ENCODE results near the gene APOC3.

APOC3 gene

GRCh38 chr11:116804001-116804400 lies 25.7 kb upstream of the APOC3 start:
- DNase-seq (ENCODE audit: low spot score): no peak

- DNase-seq (ENCODE audit: low spot score): no peak
These were observed 22.0 kb upstream of the APOC3 start for GRCh38 chr11:116807601-116808261.

DNA sequence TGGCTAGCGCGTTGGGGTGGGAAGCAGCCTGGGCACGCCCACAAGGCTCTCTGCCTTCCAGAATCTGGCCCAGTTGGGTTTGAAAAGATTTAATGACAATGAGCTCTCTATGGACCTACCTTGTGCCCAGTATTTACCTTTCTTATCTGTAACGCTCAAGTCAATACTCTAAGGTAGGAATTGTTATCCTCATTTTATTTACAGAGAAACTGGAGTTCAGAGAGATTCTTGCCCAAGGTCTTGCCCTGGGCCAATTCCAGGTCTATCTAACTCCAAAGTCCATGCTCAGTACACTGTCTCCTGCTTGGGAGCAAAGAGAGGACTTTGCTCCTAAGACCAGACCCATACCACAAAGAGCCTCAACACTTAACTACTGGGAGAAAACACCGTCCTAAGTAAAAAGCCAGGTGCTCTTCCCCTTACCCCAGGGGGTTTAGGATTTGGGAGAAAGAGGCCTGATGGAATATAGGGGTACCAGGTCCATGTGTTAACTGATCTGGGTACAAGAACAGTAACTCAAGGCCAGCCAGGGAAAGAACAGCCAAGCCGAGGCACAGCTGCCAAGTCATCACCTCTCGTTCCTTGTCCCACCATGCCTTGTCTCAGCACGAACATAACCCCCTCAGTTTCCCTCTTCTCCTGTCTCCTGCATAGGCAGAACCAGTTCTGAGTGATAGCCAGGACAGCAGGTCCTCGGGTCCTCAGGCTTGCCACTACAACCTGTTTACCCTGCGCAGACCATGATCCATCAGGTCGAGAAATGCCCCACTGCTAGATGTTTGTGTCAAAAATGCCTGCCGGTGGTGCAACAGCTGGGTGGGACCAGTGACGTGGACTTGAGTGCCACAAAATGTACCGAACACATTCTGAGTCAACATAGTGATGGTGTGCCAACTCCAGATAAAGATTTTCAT lies 21.2 kb upstream of the APOC3 start:
- DNase-seq (ENCODE audit: low spot score): no peak

DNA sequence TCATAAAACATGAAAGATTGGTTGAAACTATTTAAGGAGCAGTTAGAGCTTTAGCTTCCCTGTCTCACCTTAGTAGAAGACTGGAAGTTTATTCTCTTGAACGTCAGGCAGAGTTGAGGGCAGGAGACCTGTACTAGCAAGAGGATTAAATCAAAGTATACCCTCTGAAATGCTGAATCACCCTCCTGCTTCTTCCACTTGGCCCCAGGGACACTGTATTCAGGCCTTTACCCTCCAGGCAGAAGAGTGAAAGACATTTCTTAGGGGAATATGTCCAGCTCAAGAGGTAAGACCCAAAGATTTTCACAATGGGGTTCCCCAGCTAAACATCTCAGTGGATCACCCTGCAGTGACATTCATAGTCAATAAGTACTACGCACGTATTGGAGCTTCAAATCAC lies 18.5 kb upstream of the APOC3 start:
- no peak for DNase-seq (ENCODE audit: low spot score)

DNA sequence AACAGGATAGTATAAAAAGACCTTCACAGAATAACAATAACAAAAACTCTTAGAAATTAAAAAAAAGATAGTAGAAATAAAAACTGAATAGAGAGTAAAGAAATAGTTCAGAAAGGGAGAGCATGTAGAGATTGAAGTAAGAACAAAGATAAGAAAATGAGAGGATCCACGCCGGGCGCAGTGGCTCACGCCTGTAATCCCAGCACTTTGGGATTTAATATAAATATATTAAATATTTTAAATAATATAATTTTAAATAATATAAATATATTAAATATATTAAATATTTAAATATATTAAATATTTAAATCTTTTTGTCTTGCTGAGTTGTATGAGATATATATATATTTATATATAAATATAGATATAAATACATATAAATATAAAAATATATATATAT lies 17.6 kb upstream of the APOC3 start:
- DNase-seq (ENCODE audit: low spot score): no peak

DNA sequence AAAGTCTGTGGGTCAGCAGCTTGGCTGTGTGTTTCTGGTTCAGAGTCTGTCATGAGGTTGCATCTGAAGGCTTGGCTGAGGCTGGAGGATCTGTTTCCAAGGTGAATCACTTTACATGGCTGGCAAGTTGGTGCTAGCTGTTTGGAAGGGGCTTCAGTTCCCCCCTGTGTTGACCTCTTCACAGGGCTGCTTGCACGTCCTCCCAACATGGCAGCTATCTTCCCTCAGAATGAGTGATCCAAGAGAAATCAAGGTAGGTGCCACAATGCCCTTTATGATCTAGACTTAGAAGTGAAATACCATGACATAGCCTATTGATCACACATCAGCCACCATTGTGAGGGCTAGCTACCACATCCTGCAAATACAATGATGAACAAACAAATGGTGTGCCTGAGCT lies 16.5 kb upstream of the APOC3 start:
- DNase-seq (ENCODE audit: low spot score): no peak

DNA sequence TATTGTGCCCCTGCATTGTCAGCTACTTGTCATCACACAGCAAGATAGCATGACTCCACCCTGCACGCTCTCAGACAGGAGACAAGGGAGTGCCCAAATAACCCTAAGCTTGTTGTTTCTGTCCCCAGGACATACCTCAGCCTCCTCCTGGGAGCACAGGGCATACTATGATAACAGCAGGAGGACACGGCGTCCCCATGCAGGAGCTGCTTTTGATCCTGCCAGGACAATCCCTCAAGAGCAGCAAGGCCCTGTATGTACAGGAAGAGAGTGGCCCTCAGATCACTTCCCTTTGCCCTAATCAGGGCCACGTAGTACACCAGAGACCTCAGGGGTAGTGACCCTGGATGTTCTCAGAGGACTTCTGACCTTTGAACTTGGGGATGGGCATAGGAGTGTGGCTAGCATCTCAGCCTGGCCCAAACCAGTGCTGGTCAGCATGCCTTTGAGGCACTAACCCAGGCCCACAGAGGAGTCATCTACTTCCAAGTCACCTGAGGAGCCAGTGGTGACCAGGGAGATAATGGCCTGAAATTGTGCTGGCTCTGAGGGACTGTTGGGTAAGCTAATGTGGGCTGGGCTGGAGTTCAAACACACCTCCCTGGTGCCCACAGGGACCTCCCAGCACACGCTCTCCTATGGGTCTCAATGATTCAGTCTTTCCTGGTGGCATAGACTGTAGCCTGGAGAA lies 15.8 kb upstream of the APOC3 start:
- DNase-seq (ENCODE audit: low spot score): no peak

DNA sequence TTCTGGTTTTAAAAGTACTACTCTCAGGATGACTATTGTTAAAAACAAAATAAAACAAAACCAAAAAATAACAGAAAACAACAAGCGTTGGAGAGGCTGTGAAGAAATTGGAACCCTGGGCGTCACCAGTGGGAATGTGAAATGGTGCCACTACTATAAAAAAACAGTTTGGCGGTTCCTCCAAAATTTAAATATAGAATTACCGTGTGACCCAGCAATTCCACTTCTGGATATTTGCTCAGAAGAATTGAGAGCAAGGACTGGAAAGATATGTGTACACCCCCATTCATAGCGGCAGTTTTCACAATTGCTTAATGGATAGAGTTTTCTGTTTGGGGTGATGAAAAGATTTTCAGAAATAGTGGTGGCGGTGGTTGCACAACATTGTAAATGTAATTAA lies 15.2 kb upstream of the APOC3 start:
- no peak for DNase-seq (ENCODE audit: low spot score)

DNA sequence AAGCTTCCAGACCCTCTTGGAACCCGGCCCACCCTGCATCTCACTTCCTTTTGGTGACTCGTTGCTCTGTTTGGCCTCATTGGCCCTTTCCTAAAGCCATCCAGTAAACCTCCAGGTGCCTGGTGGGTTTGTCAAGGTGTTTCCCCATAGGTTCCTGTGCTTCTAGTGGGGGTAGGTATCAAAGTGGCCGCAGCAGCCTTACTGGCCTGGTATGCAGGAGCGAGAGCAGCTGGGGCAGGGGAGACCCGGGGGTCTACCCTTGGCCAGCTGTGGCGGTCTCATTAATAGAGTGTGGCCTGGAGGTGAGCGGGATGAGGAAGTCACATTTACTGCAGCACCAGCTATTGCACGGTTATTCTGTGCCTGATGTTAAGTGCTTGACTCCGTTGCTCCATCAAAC lies 10.7 kb upstream of the APOC3 start:
- DNase-seq (ENCODE audit: low spot score): no peak

GRCh38 chr11:116821050-116821918 lies 8.4 kb upstream of the APOC3 start:
- no peak for DNase-seq (ENCODE audit: low spot score)

GRCh38 chr11:116822575-116822974 lies 7.1 kb upstream of the APOC3 start:
- no peak for DNase-seq (ENCODE audit: low spot score)

DNA sequence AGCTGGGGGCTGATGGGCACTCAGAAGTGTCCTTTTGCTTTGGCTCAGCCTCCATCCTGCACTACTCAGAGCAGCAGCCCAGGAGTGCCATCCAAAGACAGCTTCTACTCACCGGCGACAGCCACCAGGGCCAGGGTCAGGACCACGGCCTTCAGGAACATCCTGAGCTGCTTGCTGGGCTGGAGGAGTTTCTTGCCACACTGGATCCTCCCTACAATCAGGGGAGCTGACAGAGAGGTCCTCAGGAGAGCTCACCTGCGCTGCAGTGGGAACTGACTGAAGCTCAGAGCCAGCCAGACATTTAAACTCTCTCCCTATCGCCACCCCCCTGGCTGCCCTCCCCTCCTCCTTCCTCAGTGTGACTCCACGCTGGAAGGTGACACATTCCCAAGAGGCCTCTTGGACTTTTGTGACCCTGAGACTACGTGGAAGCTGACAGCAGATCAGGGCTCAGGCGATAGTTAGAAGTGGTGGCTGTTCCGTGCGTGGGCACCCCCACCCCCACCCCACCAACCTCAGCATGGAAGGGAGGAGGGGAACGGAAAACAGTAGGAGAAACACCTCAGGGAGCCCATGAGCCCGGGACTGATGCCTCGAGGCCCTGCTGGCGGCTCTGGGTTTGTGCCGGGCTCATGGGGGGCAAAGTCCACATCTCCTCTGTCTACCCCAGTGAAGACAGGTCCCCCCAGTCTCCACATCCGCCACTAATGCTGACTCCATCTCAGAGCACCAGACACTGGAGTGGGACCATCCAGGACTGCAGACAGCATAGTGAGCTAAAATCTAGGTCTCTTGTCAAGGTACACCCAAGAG lies 6.5 kb upstream of the APOC3 start, which contains the start of gene APOA4:
TSS of gene APOA4 (minus strand) at position 274 of the 813 bp plus-strand sequence. CDS start at position 161, 113 bp downstream.
- no peak for DNase-seq (ENCODE audit: low spot score)

GRCh38 chr11:116825434-116825833 lies 4.3 kb upstream of the APOC3 start:
- DNase-seq (ENCODE audit: low spot score): no peak

DNA sequence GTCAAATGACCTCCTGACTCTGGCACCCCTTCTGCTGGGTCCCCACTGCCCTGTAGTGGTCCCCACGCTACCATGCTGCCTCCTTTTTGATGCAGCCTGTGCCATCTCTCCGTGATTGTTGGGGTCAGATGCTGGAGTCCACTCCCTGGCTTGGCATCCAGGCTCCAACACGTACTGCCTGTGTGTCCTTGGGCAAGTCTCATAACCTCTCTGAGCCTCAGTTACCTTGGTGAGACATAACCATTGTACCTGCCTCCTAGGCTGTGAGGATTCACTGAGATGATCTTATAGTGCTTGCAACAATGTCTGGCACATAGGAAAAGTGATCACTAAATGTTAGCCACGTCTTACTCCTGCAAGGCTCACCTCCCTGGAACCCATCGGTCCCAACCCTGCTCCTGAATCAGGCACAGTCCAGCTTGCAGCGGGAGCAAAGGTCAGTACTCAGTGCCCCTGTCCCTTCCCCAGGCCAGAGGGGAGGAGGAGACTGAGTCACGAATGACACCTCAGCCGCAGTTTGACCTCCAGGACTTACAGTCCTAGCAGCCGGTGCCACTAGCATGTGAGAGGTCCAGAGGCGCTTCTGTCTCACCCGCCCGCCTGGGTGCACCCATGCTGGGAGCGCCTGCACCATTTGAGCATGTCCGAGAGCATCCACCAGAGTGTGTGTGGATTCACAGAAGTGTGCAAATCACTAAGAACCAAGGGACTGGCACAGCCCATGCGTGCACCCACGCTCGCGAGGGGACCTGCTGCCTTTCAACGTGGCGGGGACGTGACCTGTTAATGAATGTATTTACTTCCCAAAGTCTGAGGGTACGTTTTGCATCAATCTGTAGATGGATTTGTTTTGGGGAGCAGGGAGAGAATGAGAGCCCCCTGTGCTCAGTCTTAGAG lies 3.6 kb upstream of the APOC3 start:
- DNase-seq (ENCODE audit: low spot score): no peak

DNA sequence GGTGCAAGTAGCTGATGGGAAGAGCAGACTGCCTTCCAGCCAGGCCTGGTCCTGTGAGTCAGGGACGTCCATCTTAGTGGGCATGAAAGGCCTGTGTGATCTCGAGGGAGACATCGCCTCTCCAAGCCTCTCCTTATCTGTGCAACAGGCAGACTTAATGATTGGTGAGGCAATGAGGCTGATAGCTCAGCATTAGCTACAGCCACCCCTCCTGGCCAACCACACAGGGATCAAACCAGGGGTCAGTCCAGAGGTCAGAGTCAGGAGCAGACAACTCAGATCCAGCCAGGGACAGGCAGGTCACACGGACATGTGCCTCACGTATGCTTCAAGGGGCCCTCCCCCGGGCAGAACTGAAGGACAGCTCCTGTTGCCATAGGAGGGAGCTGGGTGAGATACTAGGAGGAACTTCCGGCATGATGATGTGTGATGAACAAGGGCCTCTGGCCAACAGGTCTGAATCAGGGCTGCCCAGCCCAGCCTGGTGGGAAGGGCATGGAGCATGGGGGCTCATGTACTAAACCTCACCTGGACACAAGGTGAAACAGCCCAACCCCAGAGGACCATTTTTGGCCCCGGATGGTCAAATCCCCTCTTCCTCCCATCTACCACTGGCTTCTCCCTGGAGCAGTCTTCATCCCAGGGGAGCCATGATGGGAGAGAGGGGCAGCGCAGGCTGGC lies 2.8 kb upstream of the APOC3 start:
- no peak for DNase-seq (ENCODE audit: low spot score)

DNA sequence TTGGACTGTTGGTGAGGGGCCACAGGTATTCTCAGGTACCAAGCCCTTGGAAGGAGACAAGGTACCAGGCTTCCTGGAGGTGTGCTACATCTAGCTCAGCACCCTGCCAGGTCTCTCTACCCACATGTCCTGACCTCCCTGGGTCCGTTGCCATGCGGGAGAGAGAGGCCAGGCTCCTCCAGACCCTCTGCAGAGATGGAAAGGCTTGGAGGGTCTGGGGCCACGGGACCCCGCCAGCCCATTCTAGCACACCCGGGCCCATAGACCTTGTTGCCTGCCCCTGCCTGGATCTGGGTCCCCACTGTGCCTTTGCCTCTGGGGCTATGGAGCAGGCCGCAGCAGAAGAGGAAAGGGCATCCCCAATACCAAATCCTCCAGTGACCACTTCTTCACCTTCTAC lies 2.2 kb upstream of the APOC3 start:
- DNase-seq (ENCODE audit: low spot score): no peak

DNA sequence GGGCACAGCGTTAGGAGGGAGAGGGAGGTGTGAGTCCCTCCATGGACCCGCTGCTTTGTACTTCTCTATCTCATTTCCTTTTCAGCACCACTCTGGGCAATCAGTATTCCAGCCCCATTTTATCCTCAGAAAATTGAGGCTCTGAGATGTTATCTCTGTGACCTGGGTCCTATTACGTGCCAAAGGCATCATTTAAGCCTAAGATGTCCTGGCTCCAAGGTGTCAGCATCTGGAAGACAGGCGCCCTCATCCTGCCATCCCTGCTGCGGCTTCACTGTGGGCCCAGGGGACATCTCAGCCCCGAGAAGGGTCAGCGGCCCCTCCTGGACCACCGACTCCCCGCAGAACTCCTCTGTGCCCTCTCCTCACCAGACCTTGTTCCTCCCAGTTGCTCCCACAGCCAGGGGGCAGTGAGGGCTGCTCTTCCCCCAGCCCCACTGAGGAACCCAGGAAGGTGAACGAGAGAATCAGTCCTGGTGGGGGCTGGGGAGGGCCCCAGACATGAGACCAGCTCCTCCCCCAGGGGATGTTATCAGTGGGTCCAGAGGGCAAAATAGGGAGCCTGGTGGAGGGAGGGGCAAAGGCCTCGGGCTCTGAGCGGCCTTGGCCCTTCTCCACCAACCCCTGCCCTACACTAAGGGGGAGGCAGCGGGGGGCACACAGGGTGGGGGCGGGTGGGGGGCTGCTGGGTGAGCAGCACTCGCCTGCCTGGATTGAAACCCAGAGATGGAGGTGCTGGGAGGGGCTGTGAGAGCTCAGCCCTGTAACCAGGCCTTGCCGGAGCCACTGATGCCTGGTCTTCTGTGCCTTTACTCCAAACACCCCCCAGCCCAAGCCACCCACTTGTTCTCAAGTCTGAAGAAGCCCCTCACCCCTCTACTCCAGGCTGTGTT lies 829 bp upstream of the APOC3 start:
- no peak for DNase-seq (ENCODE audit: low spot score)

DNA sequence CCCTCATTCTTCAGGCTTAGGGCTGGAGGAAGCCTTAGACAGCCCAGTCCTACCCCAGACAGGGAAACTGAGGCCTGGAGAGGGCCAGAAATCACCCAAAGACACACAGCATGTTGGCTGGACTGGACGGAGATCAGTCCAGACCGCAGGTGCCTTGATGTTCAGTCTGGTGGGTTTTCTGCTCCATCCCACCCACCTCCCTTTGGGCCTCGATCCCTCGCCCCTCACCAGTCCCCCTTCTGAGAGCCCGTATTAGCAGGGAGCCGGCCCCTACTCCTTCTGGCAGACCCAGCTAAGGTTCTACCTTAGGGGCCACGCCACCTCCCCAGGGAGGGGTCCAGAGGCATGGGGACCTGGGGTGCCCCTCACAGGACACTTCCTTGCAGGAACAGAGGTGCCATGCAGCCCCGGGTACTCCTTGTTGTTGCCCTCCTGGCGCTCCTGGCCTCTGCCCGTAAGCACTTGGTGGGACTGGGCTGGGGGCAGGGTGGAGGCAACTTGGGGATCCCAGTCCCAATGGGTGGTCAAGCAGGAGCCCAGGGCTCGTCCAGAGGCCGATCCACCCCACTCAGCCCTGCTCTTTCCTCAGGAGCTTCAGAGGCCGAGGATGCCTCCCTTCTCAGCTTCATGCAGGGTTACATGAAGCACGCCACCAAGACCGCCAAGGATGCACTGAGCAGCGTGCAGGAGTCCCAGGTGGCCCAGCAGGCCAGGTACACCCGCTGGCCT lies 641 bp downstream of the APOC3 start:
- no peak for DNase-seq (ENCODE audit: low spot score)

Measured in cerebellar cortex (tissue), 1 donor.